Left ventricle myocardium inferior (tissue), 1 donor: ENCODE measurements around the gene NUBPL. TPM values are rescaled to one million over a fixed set of nuclear protein-coding genes. Genes with fewer than 3 reads are reported as not detected.

Source experiments
- DNase-seq: peaks from one replicate; pipeline ENCODE4 v3.0.0-alpha.2; 2020
- H3K27ac ChIP-seq: fragments of 200-600 bp; replicated peaks from 2 replicates; pipeline ENCODE4 v1.8.0; 2021
- H3K27me3 ChIP-seq: fragments of 200-600 bp; 2 replicates; pipeline ENCODE4 v1.8.0; 2021; ENCODE audit warnings: low read depth
- H3K36me3 ChIP-seq: fragments of 200-600 bp; 2 replicates; pipeline ENCODE4 v1.8.0; 2021
- H3K4me1 ChIP-seq: fragments of 200-600 bp; 2 replicates; pipeline ENCODE4 v1.8.0; 2021
- H3K4me3 ChIP-seq: fragments of 200-600 bp; 2 replicates; pipeline ENCODE4 v1.8.0; 2021; ENCODE audit warnings: mild to moderate bottlenecking, moderate library complexity
- H3K9me3 ChIP-seq: fragments of 200-600 bp; replicated peaks from 2 replicates; pipeline ENCODE4 v1.8.0; 2021
- CTCF ChIP-seq: fragments of 200-600 bp; IDR thresholded peaks from 2 replicates; pipeline ENCODE4 v1.8.0; 2021; ENCODE audit warnings: antibody characterized with exemption, mild to moderate bottlenecking, borderline replicate concordance
- intact Hi-C: fragments of 100-400 bp; cut with micrococcal nuclease; formaldehyde crosslinking; loops from one replicate; pipeline ENCODE4 v1.11.0; 2022
- long read RNA-seq: library from polyadenylated mRNA; unstranded; transcript quantifications from one replicate; pipeline ENCODE4 v2.0.0, GENCODE V29; 2021
- total RNA-seq: library from RNA; stranded (reverse); fragmentation: NEBNext Ultra II Directional; extraction: Animal tissue kit (Norgen Biotek cat#: 25700); gene quantifications from one replicate; pipeline ENCODE4 v1.2.1, GENCODE V29; 2021
- donor health status: DM: no; HTN: yes; CAD: no; lungs with severe emphysema.

NUBPL gene
- total RNA-seq, result 32.2 TPM
- long read RNA-seq, transcript NUBPL-201 (11 exons, 3,049 nt), result major isoform, 32 of 47 reads
- long read RNA-seq, partial matches to known transcripts, result 1 of 47 reads
- long read RNA-seq, other reads (novel, unspliced or antisense), result 14 of 47 reads

GRCh38 chr14:31561155-31561846 lies at the start of gene NUBPL:
TSS of gene NUBPL (plus strand) at chr14:31561404. CDS start at chr14:31561440, 36 bp downstream.
- no peaks in the 10 kb centered on the region for H3K36me3 ChIP-seq
- intact Hi-C loops, result no loop called here
- no peak for TF ChIP-seq CTCF
- H3K27me3 ChIP-seq, result no peaks in the 10 kb centered on the region
- DNase-seq, result peak; percentile 97
- no peaks in the 10 kb centered on the region for H3K9me3 ChIP-seq
- H3K4me3 ChIP-seq, result peak within 1 kb of the TSS; percentile 82
- peak within 1 kb of the TSS; percentile 92 for H3K27ac ChIP-seq
- peaks cover 32% of the 10 kb centered on the region for H3K4me1 ChIP-seq

GRCh38 chr14:31527087-31527486 lies 34.1 kb upstream of the NUBPL start:
- H3K4me3 ChIP-seq, result no peak overlapping the region
- H3K27me3 ChIP-seq, result no peaks in the 10 kb centered on the region
- no peaks in the 10 kb centered on the region for H3K9me3 ChIP-seq
- no peaks in the 10 kb centered on the region for H3K36me3 ChIP-seq
- TF ChIP-seq CTCF, result no peak
- DNase-seq, result no peak
- no peak overlapping the region for H3K27ac ChIP-seq
- intact Hi-C loops, result no loop called here
- H3K4me1 ChIP-seq, result no peaks in the 10 kb centered on the region

- intact Hi-C loops, result no loop called here
- Histone ChIP-seq H3K4me3 (no peak overlapping the region), H3K36me3 (no peaks in the 10 kb centered on the region), H3K4me1 (no peaks in the 10 kb centered on the region), H3K27ac (no peak overlapping the region), H3K27me3 (no peaks in the 10 kb centered on the region), H3K9me3 (no peaks in the 10 kb centered on the region)
- TF ChIP-seq CTCF, result no peak
- no peak for DNase-seq
Observed at GRCh38 chr14:31527546-31527945, 33.7 kb upstream of the NUBPL start.

GRCh38 chr14:31529053-31529452 lies 32.2 kb upstream of the NUBPL start:
- Histone ChIP-seq H3K27ac (no peak overlapping the region), H3K4me1 (no peaks in the 10 kb centered on the region), H3K36me3 (no peaks in the 10 kb centered on the region), H3K4me3 (no peak overlapping the region), H3K9me3 (no peaks in the 10 kb centered on the region), H3K27me3 (no peaks in the 10 kb centered on the region)
- TF ChIP-seq CTCF, result no peak
- no peak for DNase-seq
- intact Hi-C loops, result no loop called here

GRCh38 chr14:31530136-31530535 lies 31.1 kb upstream of the NUBPL start:
- no peaks in the 10 kb centered on the region for H3K9me3 ChIP-seq
- no peaks in the 10 kb centered on the region for H3K36me3 ChIP-seq
- TF ChIP-seq CTCF, result no peak
- no peak overlapping the region for H3K4me3 ChIP-seq
- no peaks in the 10 kb centered on the region for H3K27me3 ChIP-seq
- no peak for DNase-seq
- H3K27ac ChIP-seq, result no peak overlapping the region
- intact Hi-C loops, result no loop called here
- no peaks in the 10 kb centered on the region for H3K4me1 ChIP-seq
